Loucy (cell line): Measurements from ENCODE around the gene S1PR2.

ENCODE experiments used
- EZH2phosphoT487 ChIP-seq: fragments of 200-600 bp; IDR thresholded peaks from 2 replicates; pipeline ENCODE4 v1.6.1; 2018; ENCODE audit warnings: antibody characterized with exemption, mild to moderate bottlenecking, moderate library complexity, borderline replicate concordance
- TF ChIP-seq, protein P1 (sequence below): fragments of 200-600 bp; sonication (generic); conservative IDR thresholded peaks from 2 replicates; pipeline ENCODE4 v1.5.1; 2014; ENCODE audit warnings: mild to moderate bottlenecking, antibody characterized with exemption, low read length

GRCh38 chr19:10173527-10173926, 57.6 kb downstream of the S1PR2 start:
- TF ChIP-seq, protein P1, sequence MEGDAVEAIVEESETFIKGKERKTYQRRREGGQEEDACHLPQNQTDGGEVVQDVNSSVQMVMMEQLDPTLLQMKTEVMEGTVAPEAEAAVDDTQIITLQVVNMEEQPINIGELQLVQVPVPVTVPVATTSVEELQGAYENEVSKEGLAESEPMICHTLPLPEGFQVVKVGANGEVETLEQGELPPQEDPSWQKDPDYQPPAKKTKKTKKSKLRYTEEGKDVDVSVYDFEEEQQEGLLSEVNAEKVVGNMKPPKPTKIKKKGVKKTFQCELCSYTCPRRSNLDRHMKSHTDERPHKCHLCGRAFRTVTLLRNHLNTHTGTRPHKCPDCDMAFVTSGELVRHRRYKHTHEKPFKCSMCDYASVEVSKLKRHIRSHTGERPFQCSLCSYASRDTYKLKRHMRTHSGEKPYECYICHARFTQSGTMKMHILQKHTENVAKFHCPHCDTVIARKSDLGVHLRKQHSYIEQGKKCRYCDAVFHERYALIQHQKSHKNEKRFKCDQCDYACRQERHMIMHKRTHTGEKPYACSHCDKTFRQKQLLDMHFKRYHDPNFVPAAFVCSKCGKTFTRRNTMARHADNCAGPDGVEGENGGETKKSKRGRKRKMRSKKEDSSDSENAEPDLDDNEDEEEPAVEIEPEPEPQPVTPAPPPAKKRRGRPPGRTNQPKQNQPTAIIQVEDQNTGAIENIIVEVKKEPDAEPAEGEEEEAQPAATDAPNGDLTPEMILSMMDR: no peak
- no peak for TF ChIP-seq EZH2phosphoT487
